GM23338 (cell line): Measurements from ENCODE around the gene SPHK1. TPM values are rescaled to one million over a fixed set of nuclear protein-coding genes. Genes with fewer than 3 reads are reported as not detected.

Experiments used
- ATAC-seq: fragments of 200-7000 bp; cut with Tn5 transposase; 3 replicates; pipeline ENCODE4 v1.9.1; 2020
- DNase-seq: peaks from one replicate; pipeline ENCODE4 v3.0.0-alpha.2; 2015; ENCODE audit warnings: low spot score
- H2AFZ ChIP-seq: fragments of 200-600 bp; sonication (generic); 2 replicates; pipeline ENCODE4 v1.8.0; 2016; ENCODE audit warnings: antibody characterized with exemption, mild to moderate bottlenecking, moderate library complexity
- H3F3A ChIP-seq: fragments of 200-600 bp; sonication (generic); replicated peaks from 2 replicates; pipeline ENCODE4 v1.8.0; 2017; ENCODE audit warnings: antibody characterized with exemption, mixed run types, low read depth
- H3K27ac ChIP-seq: fragments of 200-600 bp; sonication (generic); 2 replicates; pipeline ENCODE4 v1.6.1; 2016; ENCODE audit warnings: low read depth
- H3K27me3 ChIP-seq: fragments of 200-600 bp; sonication (generic); 2 replicates; pipeline ENCODE4 v1.8.0; 2016; ENCODE audit warnings: mild to moderate bottlenecking, mixed run types, moderate library complexity; ENCODE audit not compliant: insufficient read depth
- H3K36me3 ChIP-seq: fragments of 200-600 bp; sonication (generic); 2 replicates; pipeline ENCODE4 v1.8.0; 2016; ENCODE audit warnings: mild to moderate bottlenecking; ENCODE audit not compliant: insufficient read depth
- H3K4me1 ChIP-seq: fragments of 200-600 bp; sonication (generic); 2 replicates; pipeline ENCODE4 v1.8.0; 2016; ENCODE audit warnings: mild to moderate bottlenecking, moderate library complexity; ENCODE audit not compliant: insufficient read depth
- H3K4me2 ChIP-seq: fragments of 200-600 bp; sonication (generic); 2 replicates; pipeline ENCODE4 v1.7.1; 2017; ENCODE audit warnings: mixed run types
- H3K4me3 ChIP-seq: fragments of 200-600 bp; sonication (generic); 2 replicates; pipeline ENCODE4 v1.6.1; 2016; ENCODE audit warnings: mixed run types
- H3K79me2 ChIP-seq: fragments of 200-600 bp; sonication (generic); replicated peaks from 2 replicates; pipeline ENCODE4 v1.8.0; 2017; ENCODE audit warnings: mild to moderate bottlenecking; ENCODE audit not compliant: insufficient read depth
- H3K9me2 ChIP-seq: fragments of 200-600 bp; sonication (generic); 2 replicates; pipeline ENCODE4 v1.8.0; 2017; ENCODE audit not compliant: insufficient read depth
- H4K20me1 ChIP-seq: fragments of 200-600 bp; sonication (generic); replicated peaks from 2 replicates; pipeline ENCODE4 v1.8.0; 2017; ENCODE audit warnings: mild to moderate bottlenecking; ENCODE audit not compliant: insufficient read depth
- H3K27ac Mint-ChIP-seq: 2 replicates; pipeline ENCODE4 v1.8.0; 2020; ENCODE audit warnings: inconsistent platforms, mild to moderate bottlenecking, moderate library complexity, mixed read lengths
- H3K27me3 Mint-ChIP-seq: 3 replicates; pipeline ENCODE4 v1.8.0; 2022; ENCODE audit warnings: low read depth, mild to moderate bottlenecking, moderate library complexity, mixed read lengths, inconsistent platforms; ENCODE audit not compliant: insufficient read depth, poor library complexity
- H3K36me3 Mint-ChIP-seq: 3 replicates; pipeline ENCODE4 v1.8.0; 2021; ENCODE audit warnings: low read depth, mild to moderate bottlenecking, inconsistent platforms, moderate library complexity, mixed read lengths
- H3K4me1 Mint-ChIP-seq: 3 replicates; pipeline ENCODE4 v1.8.0; 2020; ENCODE audit warnings: mild to moderate bottlenecking, inconsistent platforms, mixed read lengths
- H3K4me3 Mint-ChIP-seq: 3 replicates; pipeline ENCODE4 v1.8.0; 2021; ENCODE audit warnings: moderate library complexity, mild to moderate bottlenecking, inconsistent platforms, mixed read lengths
- H3K9me3 Mint-ChIP-seq: 3 replicates; pipeline ENCODE4 v1.8.0; 2020; ENCODE audit warnings: moderate library complexity, mild to moderate bottlenecking, inconsistent platforms, mixed read lengths
- CREB1 ChIP-seq: fragments of 250-450 bp; sonication (Bioruptor Pico); IDR thresholded peaks from 2 replicates; pipeline ENCODE4 v1.5.0; 2020; ENCODE audit warnings: low read depth, mild to moderate bottlenecking, moderate library complexity
- NANOG ChIP-seq: IDR thresholded peaks from 2 replicates; pipeline ENCODE4 v1.6.1; 2016; ENCODE audit warnings: antibody characterized with exemption, borderline replicate concordance
- POLR2AphosphoS5 ChIP-seq: IDR thresholded peaks from 2 replicates; pipeline ENCODE4 v1.6.1; 2016; ENCODE audit warnings: antibody characterized with exemption, low read depth
- STAT1 ChIP-seq: IDR thresholded peaks from one replicate; pipeline ENCODE4 v1.6.1; 2016; ENCODE audit warnings: antibody characterized with exemption; ENCODE audit not compliant: unreplicated experiment
- ZNF114 ChIP-seq: fragments of 250-450 bp; sonication (Bioruptor Pico); IDR thresholded peaks from 2 replicates; pipeline ENCODE4 v1.5.0; 2020; ENCODE audit warnings: mild to moderate bottlenecking, moderate library complexity
- ZNF331 ChIP-seq: fragments of 250-450 bp; sonication (Bioruptor Pico); IDR thresholded peaks from 2 replicates; pipeline ENCODE4 v1.5.0; 2020; ENCODE audit warnings: low read depth, mild to moderate bottlenecking, moderate library complexity
- polyA plus RNA-seq: library from polyadenylated mRNA; unstranded; fragments of >200 nt; fragmentation: Nextera tagmentation; extraction: Ambion mirVana; gene quantifications from 2 replicates; pipeline ENCODE4 v1.2.1, GENCODE V29; 2016
- total RNA-seq: library from RNA; depleted of rRNA; stranded (reverse); fragments of >200 nt; shearing (Covaris generic); gene quantifications from 2 replicates; pipeline ENCODE4 v1.2.3, GENCODE V29; 2014
- TF ChIP-seq, protein P1 (sequence below), 2 experiments: fragments of 200-600 bp in 1 of 2; sonication (generic) in 1 of 2; conservative IDR thresholded peaks; 2 replicates each; pipeline versions ENCODE4 v1.5.1 to v1.6.1; 2016 to 2017; ENCODE audit warnings: antibody characterized with exemption in 2 of 2, low read depth in 2 of 2, mild to moderate bottlenecking in 2 of 2, moderate library complexity in 1 of 2
- TF ChIP-seq, protein P2 (sequence below): fragments of 250-450 bp; sonication (Bioruptor Pico); IDR thresholded peaks from 2 replicates; pipeline ENCODE4 v1.5.0; 2020; ENCODE audit warnings: mild to moderate bottlenecking, moderate library complexity

Gene SPHK1
- total and polyA plus RNA-seq, 2 experiments from 2014 or later, result 1.3 to 3.2 TPM

DNA sequence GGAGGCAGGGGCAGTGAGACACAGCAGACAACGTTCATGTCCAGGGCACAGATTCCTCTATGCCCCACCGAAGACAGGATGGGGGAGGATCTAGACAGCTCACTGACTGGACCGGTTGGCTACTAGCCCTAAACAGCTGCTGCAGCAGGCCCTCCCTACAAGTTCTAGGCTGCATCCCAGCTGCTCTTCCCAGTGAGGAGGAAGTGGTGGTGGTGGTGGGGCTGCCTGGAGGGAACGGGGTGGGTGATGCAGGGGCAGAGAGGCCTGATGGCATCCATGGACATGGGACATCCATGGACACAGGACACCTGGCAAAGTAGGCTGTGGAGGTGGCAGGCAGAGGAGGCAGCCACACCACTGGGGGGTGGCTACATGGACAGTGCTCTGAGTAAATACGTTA lies 18.3 kb downstream of the SPHK1 start:
- Histone ChIP-seq H3K79me2 (peaks cover 29% of the 10 kb centered on the region), H3K27ac (no peak overlapping the region), H4K20me1 (peaks cover 5% of the 10 kb centered on the region; the same call in 1 of the 2 replicates), H3K9me2 (no peaks in the 10 kb centered on the region), H3K4me2 (no peak overlapping the region), H3K36me3 (peaks cover 31% of the 10 kb centered on the region), H2AFZ (no peak overlapping the region), H3F3A (peaks cover 13% of the 10 kb centered on the region), H3K4me3 (no peak overlapping the region), H3K27me3 (no peaks in the 10 kb centered on the region), H3K4me1 (no peaks in the 10 kb centered on the region)
- TF ChIP-seq POLR2AphosphoS5 (no peak), STAT1 (no peak), CREB1 (CRISPR knock-in tag) (no peak), ZNF114 (CRISPR knock-in tag) (no peak)
- TF ChIP-seq, protein P1, sequence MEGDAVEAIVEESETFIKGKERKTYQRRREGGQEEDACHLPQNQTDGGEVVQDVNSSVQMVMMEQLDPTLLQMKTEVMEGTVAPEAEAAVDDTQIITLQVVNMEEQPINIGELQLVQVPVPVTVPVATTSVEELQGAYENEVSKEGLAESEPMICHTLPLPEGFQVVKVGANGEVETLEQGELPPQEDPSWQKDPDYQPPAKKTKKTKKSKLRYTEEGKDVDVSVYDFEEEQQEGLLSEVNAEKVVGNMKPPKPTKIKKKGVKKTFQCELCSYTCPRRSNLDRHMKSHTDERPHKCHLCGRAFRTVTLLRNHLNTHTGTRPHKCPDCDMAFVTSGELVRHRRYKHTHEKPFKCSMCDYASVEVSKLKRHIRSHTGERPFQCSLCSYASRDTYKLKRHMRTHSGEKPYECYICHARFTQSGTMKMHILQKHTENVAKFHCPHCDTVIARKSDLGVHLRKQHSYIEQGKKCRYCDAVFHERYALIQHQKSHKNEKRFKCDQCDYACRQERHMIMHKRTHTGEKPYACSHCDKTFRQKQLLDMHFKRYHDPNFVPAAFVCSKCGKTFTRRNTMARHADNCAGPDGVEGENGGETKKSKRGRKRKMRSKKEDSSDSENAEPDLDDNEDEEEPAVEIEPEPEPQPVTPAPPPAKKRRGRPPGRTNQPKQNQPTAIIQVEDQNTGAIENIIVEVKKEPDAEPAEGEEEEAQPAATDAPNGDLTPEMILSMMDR (conservative IDR thresholded peaks at IDR 0.05; ENCODE audit: low read depth in 2 of 2), result no peak
- peaks cover 12% of the 10 kb centered on the region for H3K27me3 Mint-ChIP-seq
- no peak overlapping the region for H3K27ac Mint-ChIP-seq
- H3K9me3 Mint-ChIP-seq, result no peaks in the 10 kb centered on the region
- no peak for DNase-seq
- no peak overlapping the region for H3K4me3 Mint-ChIP-seq
- peaks cover 77% of the 10 kb centered on the region for H3K36me3 Mint-ChIP-seq
- no peak for ATAC-seq
- peaks cover 2% of the 10 kb centered on the region; the same call in 2 of the 3 replicates for H3K4me1 Mint-ChIP-seq

- Histone ChIP-seq H3K9me2 (no peaks in the 10 kb centered on the region), H3K4me3 (no peak overlapping the region), H3F3A (peaks cover 6% of the 10 kb centered on the region), H2AFZ (no peak overlapping the region), H3K4me2 (no peak overlapping the region), H4K20me1 (peaks cover 13% of the 10 kb centered on the region), H3K4me1 (no peaks in the 10 kb centered on the region), H3K27ac (no peak overlapping the region), H3K36me3 (peaks cover 30% of the 10 kb centered on the region), H3K27me3 (no peaks in the 10 kb centered on the region), H3K79me2 (peaks cover 40% of the 10 kb centered on the region)
- no peak overlapping the region for H3K27ac Mint-ChIP-seq
- no peak for ATAC-seq
- DNase-seq, result no peak
- peaks cover 5% of the 10 kb centered on the region for H3K27me3 Mint-ChIP-seq
- H3K9me3 Mint-ChIP-seq, result no peaks in the 10 kb centered on the region
- H3K36me3 Mint-ChIP-seq, result peaks cover 65% of the 10 kb centered on the region
- H3K4me1 Mint-ChIP-seq, result peaks cover 13% of the 10 kb centered on the region
- no peak overlapping the region for H3K4me3 Mint-ChIP-seq
- TF ChIP-seq POLR2AphosphoS5 (no peak), ZNF331 (CRISPR knock-in tag) (no peak), ZNF114 (CRISPR knock-in tag) (no peak), NANOG (no peak), CREB1 (CRISPR knock-in tag) (no peak)
- TF ChIP-seq, protein P1 (conservative IDR thresholded peaks at IDR 0.05; ENCODE audit: low read depth in 2 of 2), result no peak
- TF ChIP-seq, protein P2, sequence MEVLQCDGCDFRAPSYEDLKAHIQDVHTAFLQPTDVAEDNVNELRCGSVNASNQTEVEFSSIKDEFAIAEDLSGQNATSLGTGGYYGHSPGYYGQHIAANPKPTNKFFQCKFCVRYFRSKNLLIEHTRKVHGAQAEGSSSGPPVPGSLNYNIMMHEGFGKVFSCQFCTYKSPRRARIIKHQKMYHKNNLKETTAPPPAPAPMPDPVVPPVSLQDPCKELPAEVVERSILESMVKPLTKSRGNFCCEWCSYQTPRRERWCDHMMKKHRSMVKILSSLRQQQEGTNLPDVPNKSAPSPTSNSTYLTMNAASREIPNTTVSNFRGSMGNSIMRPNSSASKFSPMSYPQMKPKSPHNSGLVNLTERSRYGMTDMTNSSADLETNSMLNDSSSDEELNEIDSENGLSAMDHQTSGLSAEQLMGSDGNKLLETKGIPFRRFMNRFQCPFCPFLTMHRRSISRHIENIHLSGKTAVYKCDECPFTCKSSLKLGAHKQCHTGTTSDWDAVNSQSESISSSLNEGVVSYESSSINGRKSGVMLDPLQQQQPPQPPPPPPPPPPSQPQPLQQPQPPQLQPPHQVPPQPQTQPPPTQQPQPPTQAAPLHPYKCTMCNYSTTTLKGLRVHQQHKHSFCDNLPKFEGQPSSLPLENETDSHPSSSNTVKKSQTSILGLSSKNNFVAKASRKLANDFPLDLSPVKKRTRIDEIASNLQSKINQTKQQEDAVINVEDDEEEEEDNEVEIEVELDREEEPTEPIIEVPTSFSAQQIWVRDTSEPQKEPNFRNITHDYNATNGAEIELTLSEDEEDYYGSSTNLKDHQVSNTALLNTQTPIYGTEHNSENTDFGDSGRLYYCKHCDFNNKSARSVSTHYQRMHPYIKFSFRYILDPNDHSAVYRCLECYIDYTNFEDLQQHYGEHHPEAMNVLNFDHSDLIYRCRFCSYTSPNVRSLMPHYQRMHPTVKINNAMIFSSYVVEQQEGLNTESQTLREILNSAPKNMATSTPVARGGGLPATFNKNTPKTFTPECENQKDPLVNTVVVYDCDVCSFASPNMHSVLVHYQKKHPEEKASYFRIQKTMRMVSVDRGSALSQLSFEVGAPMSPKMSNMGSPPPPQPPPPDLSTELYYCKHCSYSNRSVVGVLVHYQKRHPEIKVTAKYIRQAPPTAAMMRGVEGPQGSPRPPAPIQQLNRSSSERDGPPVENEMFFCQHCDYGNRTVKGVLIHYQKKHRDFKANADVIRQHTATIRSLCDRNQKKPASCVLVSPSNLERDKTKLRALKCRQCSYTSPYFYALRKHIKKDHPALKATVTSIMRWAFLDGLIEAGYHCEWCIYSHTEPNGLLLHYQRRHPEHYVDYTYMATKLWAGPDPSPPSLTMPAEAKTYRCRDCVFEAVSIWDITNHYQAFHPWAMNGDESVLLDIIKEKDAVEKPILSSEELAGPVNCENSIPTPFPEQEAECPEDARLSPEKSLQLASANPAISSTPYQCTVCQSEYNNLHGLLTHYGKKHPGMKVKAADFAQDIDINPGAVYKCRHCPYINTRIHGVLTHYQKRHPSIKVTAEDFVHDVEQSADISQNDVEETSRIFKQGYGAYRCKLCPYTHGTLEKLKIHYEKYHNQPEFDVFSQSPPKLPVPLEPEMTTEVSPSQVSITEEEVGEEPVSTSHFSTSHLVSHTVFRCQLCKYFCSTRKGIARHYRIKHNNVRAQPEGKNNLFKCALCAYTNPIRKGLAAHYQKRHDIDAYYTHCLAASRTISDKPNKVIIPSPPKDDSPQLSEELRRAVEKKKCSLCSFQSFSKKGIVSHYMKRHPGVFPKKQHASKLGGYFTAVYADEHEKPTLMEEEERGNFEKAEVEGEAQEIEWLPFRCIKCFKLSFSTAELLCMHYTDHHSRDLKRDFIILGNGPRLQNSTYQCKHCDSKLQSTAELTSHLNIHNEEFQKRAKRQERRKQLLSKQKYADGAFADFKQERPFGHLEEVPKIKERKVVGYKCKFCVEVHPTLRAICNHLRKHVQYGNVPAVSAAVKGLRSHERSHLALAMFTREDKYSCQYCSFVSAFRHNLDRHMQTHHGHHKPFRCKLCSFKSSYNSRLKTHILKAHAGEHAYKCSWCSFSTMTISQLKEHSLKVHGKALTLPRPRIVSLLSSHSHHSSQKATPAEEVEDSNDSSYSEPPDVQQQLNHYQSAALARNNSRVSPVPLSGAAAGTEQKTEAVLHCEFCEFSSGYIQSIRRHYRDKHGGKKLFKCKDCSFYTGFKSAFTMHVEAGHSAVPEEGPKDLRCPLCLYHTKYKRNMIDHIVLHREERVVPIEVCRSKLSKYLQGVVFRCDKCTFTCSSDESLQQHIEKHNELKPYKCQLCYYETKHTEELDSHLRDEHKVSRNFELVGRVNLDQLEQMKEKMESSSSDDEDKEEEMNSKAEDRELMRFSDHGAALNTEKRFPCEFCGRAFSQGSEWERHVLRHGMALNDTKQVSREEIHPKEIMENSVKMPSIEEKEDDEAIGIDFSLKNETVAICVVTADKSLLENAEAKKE (CRISPR knock-in tag), result no peak
These were observed 19.8 kb downstream of the SPHK1 start for GRCh38 chr17:76404256-76404655.
